H1 (cell line): Measurements from ENCODE around the gene ALDH1L2.

Experiments used
- ATF2 ChIP-seq: IDR thresholded peaks from 2 replicates; pipeline ENCODE4 v1.6.1; 2012; ENCODE audit warnings: low read length, inconsistent platforms
- ATF3 ChIP-seq: IDR thresholded peaks from 2 replicates; pipeline ENCODE4 v1.6.1; 2011; ENCODE audit warnings: low read depth, mild to moderate bottlenecking, low read length; ENCODE audit not compliant: insufficient read depth
- BCL11A ChIP-seq, 2 experiments: IDR thresholded peaks; one replicate each; pipeline ENCODE4 v1.6.1; 2011; ENCODE audit warnings: low read depth in 2 of 2, low read length in 2 of 2, mild to moderate bottlenecking in 2 of 2
- CEBPB ChIP-seq: IDR thresholded peaks from 2 replicates; pipeline ENCODE4 v1.6.1; 2012; ENCODE audit warnings: low read depth, low read length
- CTCF ChIP-seq, 3 experiments: IDR thresholded peaks; 1 replicate in 2 of 3; 2 replicates in 1 of 3; pipeline versions ENCODE4 v1.5.1 to v1.6.1; 2011; ENCODE audit warnings: low read length in 3 of 3, mild to moderate bottlenecking in 3 of 3, inconsistent platforms in 2 of 3, low read depth in 1 of 3, moderate library complexity in 1 of 3; ENCODE audit not compliant: insufficient read depth in 1 of 3; ENCODE audit errors: control extremely low read depth in 1 of 3
- EP300 ChIP-seq, 2 experiments: IDR thresholded peaks; 1 replicate in 1 of 2; 2 replicates in 1 of 2; pipeline ENCODE4 v1.6.1; 2011 to 2012; ENCODE audit warnings: low read depth in 2 of 2, low read length in 2 of 2, mild to moderate bottlenecking in 2 of 2, borderline replicate concordance in 1 of 2, inconsistent platforms in 1 of 2, moderate library complexity in 1 of 2
- JUN ChIP-seq: IDR thresholded peaks from 2 replicates; pipeline ENCODE4 v1.6.1; 2011; ENCODE audit warnings: low read depth, mild to moderate bottlenecking, improper control_type of control experiment, low read length
- MAFK ChIP-seq: IDR thresholded peaks from 2 replicates; pipeline ENCODE4 v1.6.1; 2012; ENCODE audit warnings: low read depth, mild to moderate bottlenecking, improper control_type of control experiment, low read length
- PHF8 ChIP-seq: fragments of 200-600 bp; sonication (generic); conservative IDR thresholded peaks from 2 replicates; pipeline ENCODE4 v1.7.1; 2012; ENCODE audit warnings: low read depth, mild to moderate bottlenecking, inconsistent platforms, low read length, moderate library complexity
- POLR2A ChIP-seq, 2 experiments: IDR thresholded peaks; 1 replicate in 1 of 2; 2 replicates in 1 of 2; pipeline ENCODE4 v1.6.1; 2011; ENCODE audit warnings: low read depth in 2 of 2, low read length in 2 of 2, mild to moderate bottlenecking in 2 of 2; ENCODE audit errors: control extremely low read depth in 1 of 2
- SUZ12 ChIP-seq: fragments of 200-600 bp; sonication (generic); IDR thresholded peaks from 2 replicates; pipeline ENCODE4 v1.6.1; 2012; ENCODE audit warnings: mild to moderate bottlenecking, inconsistent platforms, low read length, moderate library complexity, mixed read lengths
- TAF1 ChIP-seq: IDR thresholded peaks from 2 replicates; pipeline ENCODE4 v1.6.1; 2011; ENCODE audit warnings: mild to moderate bottlenecking, low read depth, low read length
- ZNF274 ChIP-seq: IDR thresholded peaks from 2 replicates; pipeline ENCODE4 v1.7.0; 2012; ENCODE audit warnings: low read length, borderline replicate concordance; ENCODE audit errors: extremely low read depth

GRCh38 chr12:105014603-105015002, 69.7 kb downstream of the ALDH1L2 start:
- TF ChIP-seq POLR2A (IDR thresholded peaks at IDR 0.05; ENCODE audit: control extremely low read depth in 1 of 2, low read depth in 2 of 2, low read length in 2 of 2), result no peak
- no peak for TF ChIP-seq JUN
- no peak for TF ChIP-seq SUZ12
- TF ChIP-seq CTCF (IDR thresholded peaks at IDR 0.05; ENCODE audit: control extremely low read depth in 1 of 3, insufficient read depth in 1 of 3, low read depth in 1 of 3, low read length in 3 of 3), result no peak
- no peak for TF ChIP-seq ATF2
- TF ChIP-seq BCL11A (IDR thresholded peaks at IDR 0.05; ENCODE audit: low read depth in 2 of 2, low read length in 2 of 2), result no peak
- no peak for TF ChIP-seq EP300 (IDR thresholded peaks at IDR 0.05; ENCODE audit: borderline replicate concordance in 1 of 2, low read depth in 2 of 2, low read length in 2 of 2)
- TF ChIP-seq ATF3, result no peak
- TF ChIP-seq ZNF274, result no peak
- no peak for TF ChIP-seq TAF1
- no peak for TF ChIP-seq PHF8
- no peak for TF ChIP-seq MAFK
- TF ChIP-seq CEBPB, result no peak
